Thyroid gland (tissue), 4 donors: ENCODE results near the gene SNAP29. TPM values are rescaled to one million over a fixed set of nuclear protein-coding genes. Genes with fewer than 3 reads are reported as not detected.
"Not testable (repeated sequence)": the region's sequence is repeated elsewhere in the genome, so short reads cannot be mapped to it uniquely, and the experiment has no call there.

ENCODE experiments used
- DNase-seq, 2 donors: peaks; one replicate each; pipeline ENCODE4 v3.0.0-alpha.2; 2019
- H3K27ac ChIP-seq, 3 donors: fragments of 200-600 bp; sonication (generic); 1 replicate in 2 of 3; 2 replicates in 1 of 3; pipeline ENCODE4 v1.5.1; 2016 to 2019; ENCODE audit warnings: mild to moderate bottlenecking in 1 of 3, moderate library complexity in 1 of 3
- H3K27me3 ChIP-seq: fragments of 200-600 bp; sonication (generic); one replicate; pipeline ENCODE4 v1.5.1; 2019
- H3K36me3 ChIP-seq, 2 donors: fragments of 200-600 bp; sonication (generic); one replicate each; pipeline ENCODE4 v1.5.1; 2016 to 2019
- H3K4me1 ChIP-seq, 2 donors: fragments of 200-600 bp; sonication (generic); one replicate each; pipeline ENCODE4 v1.5.1; 2017 to 2019
- H3K4me3 ChIP-seq, 3 donors: fragments of 200-600 bp; sonication (generic); replicated peaks in 1 of 3; 1 replicate in 2 of 3; 2 replicates in 1 of 3; pipeline ENCODE4 v1.5.1; 2016; ENCODE audit warnings: mild to moderate bottlenecking in 1 of 3
- H3K9me3 ChIP-seq: fragments of 200-600 bp; sonication (generic); one replicate; pipeline ENCODE4 v1.5.1; 2017
- CTCF ChIP-seq, 6 experiments: fragments of 200-600 bp in 3 of 6; fragments of 450-650 bp in 3 of 6; sonication (generic) in 3 of 6; IDR thresholded peaks; one replicate each; pipeline ENCODE4 v1.5.1; 2016 to 2019; ENCODE audit warnings: antibody characterized with exemption in 6 of 6, mild to moderate bottlenecking in 2 of 6, inconsistent platforms in 1 of 6, moderate library complexity in 1 of 6
- POLR2A ChIP-seq, 2 donors: fragments of 450-650 bp; IDR thresholded peaks; one replicate each; pipeline ENCODE4 v1.6.1; 2017; ENCODE audit warnings: antibody characterized with exemption in 2 of 2, mild to moderate bottlenecking in 2 of 2, moderate library complexity in 1 of 2
- WGBS, 2 donors: methylation state at CpG; one replicate each; pipeline ENCODE4 v1.1.5; 2017; 5-methylcytosine and 5-hydroxymethylcytosine counted together
- intact Hi-C: fragments of 100-400 bp; cut with DNase I; formaldehyde crosslinking; loops from one replicate; pipeline ENCODE4 v1.15.1; 2023
- total RNA-seq, 4 donors: library from RNA; depleted of rRNA; stranded (reverse); fragments of >200 nt; gene quantifications; one replicate each; pipeline ENCODE4 v1.2.3, GENCODE V29; 2016

SNAP29 gene
- total RNA-seq, 4 donors from 2014 or later: 17.1 to 21.1 (median 17.6) TPM

DNA sequence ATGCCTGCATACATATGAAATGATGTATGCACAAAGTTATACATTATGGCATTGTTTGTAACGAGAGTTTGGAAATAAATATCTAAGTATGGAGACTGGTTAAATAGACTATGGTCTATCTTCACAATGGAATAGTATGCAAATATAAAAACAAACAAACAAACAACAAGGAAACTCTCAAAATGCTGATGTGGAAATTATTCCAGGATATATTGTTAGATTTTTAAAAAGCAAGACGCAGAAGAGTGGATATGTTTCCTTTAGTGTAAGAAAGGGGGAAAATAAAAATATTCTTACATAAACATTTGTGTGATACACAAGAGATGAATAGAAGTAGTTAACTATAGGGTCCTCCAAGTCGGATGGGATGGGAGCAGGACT, 47.6 kb downstream of the SNAP29 start:
- Histone ChIP-seq H3K27ac (no peak overlapping the region), H3K27me3 (no peaks in the 10 kb centered on the region), H3K4me3 (no peak overlapping the region), H3K36me3 (no peaks in the 10 kb centered on the region), H3K9me3 (no peaks in the 10 kb centered on the region), H3K4me1 (no peaks in the 10 kb centered on the region)
- 75 to 82% methylated on average over 3 of the region's 3 CpGs for WGBS, 2 donors
- DNase-seq: no peak
- intact Hi-C loops: no loop called here
- no peak for TF ChIP-seq POLR2A (IDR thresholded peaks at IDR 0.05)
- TF ChIP-seq CTCF (IDR thresholded peaks at IDR 0.05): no peak

DNA sequence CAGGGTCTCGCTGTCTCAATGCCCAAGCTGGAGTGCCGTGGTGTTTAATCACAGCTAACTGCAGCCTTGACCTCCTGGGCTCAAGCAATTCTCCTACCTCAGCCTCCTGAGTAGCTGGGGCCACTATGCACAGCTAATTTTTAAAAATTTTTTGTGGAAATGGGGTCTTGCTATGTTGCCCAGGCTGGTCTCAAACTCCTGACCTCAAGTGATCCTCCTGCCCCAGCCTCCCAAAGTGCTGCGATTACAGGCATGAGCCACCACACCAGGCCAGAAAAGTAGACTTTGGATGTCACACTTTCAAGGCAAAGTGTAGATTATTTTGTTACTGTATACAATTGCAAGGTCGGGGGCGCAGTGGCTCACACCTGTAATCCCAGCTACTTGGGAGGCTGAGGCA, 49.9 kb downstream of the SNAP29 start:
- WGBS, 2 donors: 91 to 97% methylated on average over 5 of the region's 5 CpGs

DNA sequence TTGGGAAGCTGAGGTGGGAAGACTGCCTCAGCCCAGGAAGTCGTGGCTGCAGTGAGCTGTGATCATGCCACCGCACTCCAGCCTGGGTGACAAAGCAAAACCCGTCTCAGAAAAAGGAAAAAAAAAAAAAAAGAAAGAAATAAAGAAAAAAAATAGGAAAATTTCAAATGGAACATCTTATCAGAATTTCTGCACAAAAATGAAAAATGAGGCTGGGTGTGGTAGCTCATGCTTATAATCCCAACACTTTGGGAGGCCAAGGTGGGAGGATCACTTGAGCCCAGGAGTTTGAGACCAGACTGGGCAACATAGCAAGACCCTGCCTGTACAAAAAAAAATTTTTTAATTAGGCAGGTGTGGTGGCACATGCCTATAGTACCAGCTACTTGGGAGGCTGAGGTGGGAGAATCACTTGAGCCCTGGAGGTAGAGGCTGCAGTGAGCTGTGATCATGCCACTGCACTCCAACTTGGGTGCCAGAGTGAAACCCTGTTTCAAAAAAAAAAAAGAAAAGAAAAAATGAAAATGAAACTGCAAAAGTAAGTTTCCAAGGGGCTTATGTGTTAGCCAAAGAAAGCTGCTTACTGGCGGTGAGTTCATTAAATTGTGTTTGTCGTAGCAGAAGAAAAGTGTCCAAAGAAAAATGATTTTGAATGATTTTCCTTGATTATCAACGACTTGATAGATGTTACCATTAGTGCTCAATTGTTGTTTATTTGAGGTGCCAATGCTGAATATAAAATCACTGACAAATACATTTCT, 50.9 kb downstream of the SNAP29 start:
- intact Hi-C loops: loop anchor here (5.0 kb wide), 1 partner anchor 47 kb away; no protein-coding TSS in a partner anchor
- TF ChIP-seq POLR2A (IDR thresholded peaks at IDR 0.05) (no peak), CTCF (IDR thresholded peaks at IDR 0.05) (no peak)
- 71 to 84% methylated on average over 6 of the region's 6 CpGs for WGBS, 2 donors

More for the DNA sequence above, 49.9 kb downstream of the SNAP29 start:
- H3K27me3 ChIP-seq, H3K9me3 ChIP-seq, DNase-seq, H3K36me3 ChIP-seq, H3K27ac ChIP-seq, intact Hi-C loops, H3K4me1 ChIP-seq, H3K4me3 ChIP-seq: not testable (repeated sequence)

DNA sequence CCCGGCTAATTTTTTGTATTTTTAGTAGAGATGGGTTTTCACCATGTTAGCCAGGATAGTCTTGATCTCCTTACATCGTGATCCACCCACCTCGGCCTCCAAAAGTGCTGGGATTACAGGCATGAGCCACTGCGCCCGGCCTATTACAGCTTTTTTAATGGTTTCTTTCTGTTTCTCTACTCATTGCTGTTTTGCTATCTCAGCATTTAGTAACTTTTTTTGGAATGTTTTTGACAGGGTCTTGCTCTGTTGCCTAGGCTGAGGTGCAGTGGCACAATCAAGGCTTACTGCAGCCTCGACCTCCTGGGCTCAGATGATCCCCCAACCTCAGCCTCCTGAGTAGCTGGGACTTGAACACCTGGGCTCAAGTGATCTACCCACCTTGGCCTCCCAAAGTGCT, 53.7 kb downstream of the SNAP29 start:
- WGBS, 2 donors: 88 to 89% methylated on average over 6 of the region's 6 CpGs
- H3K4me3 ChIP-seq: no peak overlapping the region
- H3K9me3 ChIP-seq: no peaks in the 10 kb centered on the region
- no peak overlapping the region for H3K27ac ChIP-seq
- no peaks in the 10 kb centered on the region for H3K27me3 ChIP-seq
- intact Hi-C loops: loop anchor here (5.0 kb wide), 1 partner anchor 50 kb away; no protein-coding TSS in a partner anchor
- no peak for DNase-seq
- TF ChIP-seq POLR2A (IDR thresholded peaks at IDR 0.05): no peak
- TF ChIP-seq CTCF (IDR thresholded peaks at IDR 0.05): no peak
- H3K36me3 ChIP-seq: no peaks in the 10 kb centered on the region
- H3K4me1 ChIP-seq: peaks cover 3 to 4% of the 10 kb centered on the region in 2 donors

More for the DNA sequence above, 50.9 kb downstream of the SNAP29 start:
- Histone ChIP-seq H3K36me3 (no peaks in the 10 kb centered on the region), H3K4me3 (no peak overlapping the region), H3K27me3 (no peaks in the 10 kb centered on the region), H3K27ac (no peak overlapping the region), H3K9me3 (no peaks in the 10 kb centered on the region), H3K4me1 (no peaks in the 10 kb centered on the region)
- DNase-seq: no peak

- peak within 1 kb of the TSS; percentile 91 to 95 (median 92) for H3K27ac ChIP-seq
- H3K4me1 ChIP-seq: peaks cover 19 to 28% of the 10 kb centered on the region in 2 donors
- H3K27me3 ChIP-seq: no peaks in the 10 kb centered on the region
- H3K9me3 ChIP-seq: no peaks in the 10 kb centered on the region
- no peaks in the 10 kb centered on the region for H3K36me3 ChIP-seq
- intact Hi-C loops: no loop called here
- TF ChIP-seq CTCF (IDR thresholded peaks at IDR 0.05) (peak; percentile 73 to 96 (median 86)), POLR2A (IDR thresholded peaks at IDR 0.05) (peak; percentile 77 to 96)
- WGBS, 2 donors: 0 to 1% methylated on average over 8 to 44 of the region's 92 CpGs
- H3K4me3 ChIP-seq: peak within 1 kb of the TSS; percentile 81 to 99 (median 99)
- DNase-seq: peak; percentile 97 to 98
Observed at GRCh38 chr22:20916916-20917810, 58.4 kb downstream of the SNAP29 start, which contains the start of gene CRKL. Gene CRKL, plus strand, starts transcription at chr22:20917407. Its CDS starts 528 bp downstream, at chr22:20917935.
